PC-9 (cell line): ENCODE results near the gene PCGF3. TPM values are rescaled to one million over a fixed set of nuclear protein-coding genes. Genes with fewer than 3 reads are reported as not detected.

Source experiments
- BruUV-seq: library from RNA; stranded (reverse); fragments of 400-500 nt; replicated peaks from 2 replicates; lab custom pipeline; 2021; lab: Mats Ljungman, UMichigan
- CTCF ChIA-PET: fragments of 300-600 bp; sonication (Branson Sonifier 250); formaldehyde crosslinking; loops from one replicate; lab custom pipeline; 2022; ENCODE audit warnings: antibody characterized with exemption; lab: Charles Lee
- POLR2A ChIA-PET: fragments of 300-600 bp; sonication (Branson Sonifier 250); formaldehyde crosslinking; loops from one replicate; lab custom pipeline; 2022; ENCODE audit warnings: antibody characterized with exemption; ENCODE audit not compliant: unreplicated experiment; lab: Charles Lee
- DNase-seq, 2 experiments: peaks; one replicate each; pipeline versions ENCODE4 v3.0.0 to v3.0.0-alpha.2; 2015 to 2022; ENCODE audit warnings: mixed read lengths in 1 of 2
- H2AFZ ChIP-seq: fragments of 200-600 bp; sonication (generic); 2 replicates; pipeline ENCODE4 v1.8.1; 2017; ENCODE audit warnings: antibody characterized with exemption
- H3F3A ChIP-seq: fragments of 200-600 bp; sonication (generic); 2 replicates; pipeline ENCODE4 v1.8.1; 2017; ENCODE audit warnings: antibody characterized with exemption, mild to moderate bottlenecking, low read depth; ENCODE audit not compliant: insufficient read depth
- H3K27ac ChIP-seq: fragments of 200-600 bp; sonication (generic); 2 replicates; pipeline ENCODE4 v1.6.1; 2016; ENCODE audit warnings: mixed run types
- H3K27me3 ChIP-seq: fragments of 200-600 bp; sonication (generic); 2 replicates; pipeline ENCODE4 v1.6.1; 2016; ENCODE audit warnings: low read depth, mixed run types; ENCODE audit not compliant: insufficient read depth
- H3K36me3 ChIP-seq: fragments of 200-600 bp; sonication (generic); 2 replicates; pipeline ENCODE4 v1.6.1; 2016; ENCODE audit warnings: low read depth, mixed run types
- H3K4me1 ChIP-seq: fragments of 200-600 bp; sonication (generic); replicated peaks from 2 replicates; pipeline ENCODE4 v1.6.1; 2016; ENCODE audit warnings: mixed run types; ENCODE audit not compliant: insufficient read depth
- H3K4me2 ChIP-seq: fragments of 200-600 bp; sonication (generic); 2 replicates; pipeline ENCODE4 v1.6.1; 2017; ENCODE audit warnings: mixed run types
- H3K4me3 ChIP-seq: fragments of 200-600 bp; sonication (generic); 2 replicates; pipeline ENCODE4 v1.6.1; 2016; ENCODE audit warnings: mixed run types
- H3K79me2 ChIP-seq: fragments of 200-600 bp; sonication (generic); 2 replicates; pipeline ENCODE4 v1.6.1; 2017; ENCODE audit warnings: low read depth, mixed run types
- H3K9me2 ChIP-seq: fragments of 200-600 bp; sonication (generic); 2 replicates; pipeline ENCODE4 v1.8.1; 2017; ENCODE audit warnings: mild to moderate bottlenecking; ENCODE audit not compliant: insufficient read depth
- H3K9me3 ChIP-seq: fragments of 200-600 bp; sonication (generic); 2 replicates; pipeline ENCODE4 v1.8.1; 2016; ENCODE audit warnings: low read depth; ENCODE audit not compliant: insufficient read depth
- H4K20me1 ChIP-seq: fragments of 200-600 bp; sonication (generic); 2 replicates; pipeline ENCODE4 v1.8.1; 2017; ENCODE audit not compliant: insufficient read depth
- CTCF ChIP-seq: fragments of 200-600 bp; sonication (generic); conservative IDR thresholded peaks from 2 replicates; pipeline ENCODE4 v1.6.1; 2017; ENCODE audit warnings: mixed run types, antibody characterized with exemption, mild to moderate bottlenecking, moderate library complexity
- EZH2 ChIP-seq: fragments of 200-600 bp; sonication (generic); IDR thresholded peaks from 2 replicates; pipeline ENCODE4 v1.8.0; 2017; ENCODE audit warnings: antibody characterized with exemption, low read depth
- intact Hi-C: fragments of 100-400 bp; cut with micrococcal nuclease; formaldehyde crosslinking; loops from one replicate; pipeline ENCODE4 v1.10.0; 2022; ENCODE audit not compliant: unreplicated experiment
- total RNA-seq: library from RNA; stranded (reverse); gene quantifications from 2 replicates; pipeline ENCODE4 v1.2.3, GENCODE V29; 2021

The PCGF3 gene
- total RNA-seq, 1 experiment from 2014 or later = 60.8 TPM

- Histone ChIP-seq H3K4me2 (peak overlapping the region; percentile 98), H3K27me3 (no peaks in the 10 kb centered on the region), H3K79me2 (peaks cover 49% of the 10 kb centered on the region), H3K4me1 (peaks cover 24% of the 10 kb centered on the region), H3K36me3 (peaks cover 30% of the 10 kb centered on the region), H3K9me3 (no peaks in the 10 kb centered on the region), H4K20me1 (peaks cover 39% of the 10 kb centered on the region), H3F3A (peaks cover 45% of the 10 kb centered on the region; the same call in 1 of the 2 replicates), H3K4me3 (peak overlapping the region; percentile 90), H2AFZ (peak overlapping the region; percentile 87), H3K9me2 (no peaks in the 10 kb centered on the region), H3K27ac (peak overlapping the region; percentile 92)
- ChIA-PET POLR2A (interaction anchor here (0.5 to 0.7 kb wide), 4 partner anchors 47 to 171 kb away, joined by 3 to 11 read pairs (median 4); no protein-coding TSS in a partner anchor), CTCF (interaction anchor here (0.6 kb wide), 1 partner anchor 489 kb away, joined by 3 read pairs; no protein-coding TSS in a partner anchor)
- intact Hi-C loops = loop anchor here (1.0 to 10.0 kb wide), 2 partner anchors 53 to 151 kb away; partner anchors contain the start of genes GAK and TMEM175
- DNase-seq = peak; percentile 97 to 100
- no peak for TF ChIP-seq CTCF
- TF ChIP-seq EZH2 = no peak
- no TSS peak for BruUV-seq
Observed at GRCh38 chr4:781493-782216, 76.0 kb downstream of the PCGF3 start.

- no peak overlapping the region for H3K4me3 ChIP-seq
- H3K27ac ChIP-seq = no peak overlapping the region
- H3K27me3 ChIP-seq = no peaks in the 10 kb centered on the region
- H3K79me2 ChIP-seq = peaks cover 19% of the 10 kb centered on the region
- H3K9me3 ChIP-seq = no peaks in the 10 kb centered on the region
- no TSS peak for BruUV-seq
- POLR2A ChIA-PET = no interaction called here
- H3K36me3 ChIP-seq = peaks cover 9% of the 10 kb centered on the region
- H3K9me2 ChIP-seq = no peaks in the 10 kb centered on the region
- intact Hi-C loops = loop anchor here (10.0 kb wide), 1 partner anchor 50 kb away; no protein-coding TSS in a partner anchor
- peaks cover 17% of the 10 kb centered on the region for H3F3A ChIP-seq
- TF ChIP-seq EZH2 (no peak), CTCF (no peak)
- DNase-seq = no peak
- no peak overlapping the region for H3K4me2 ChIP-seq
- peaks cover 24% of the 10 kb centered on the region for H3K4me1 ChIP-seq
- CTCF ChIA-PET = no interaction called here
- no peak overlapping the region for H2AFZ ChIP-seq
- peaks cover 10% of the 10 kb centered on the region; the same call in 1 of the 2 replicates for H4K20me1 ChIP-seq
Observed at GRCh38 chr4:784401-785331, 79.0 kb downstream of the PCGF3 start.
